Neural crest cell (in vitro differentiated cells): Measurements from ENCODE around the gene ACAT2. TPM values are rescaled to one million over a fixed set of nuclear protein-coding genes. Genes with fewer than 3 reads are reported as not detected.
"Not testable (repeated sequence)": the region's sequence is repeated elsewhere in the genome, so short reads cannot be mapped to it uniquely, and the experiment has no call there.

Source experiments
- DNase-seq: peaks from one replicate; pipeline ENCODE4 v3.0.0; 2021; ENCODE audit warnings: low read depth, mixed read lengths, low spot score
- H3K27ac Mint-ChIP-seq: one replicate; pipeline ENCODE4 v1.8.0; 2021; ENCODE audit warnings: mild to moderate bottlenecking, mixed read lengths; ENCODE audit not compliant: unreplicated experiment
- H3K27me3 Mint-ChIP-seq: 2 replicates; pipeline ENCODE4 v1.8.0; 2021; ENCODE audit warnings: low read depth, mild to moderate bottlenecking, mixed read lengths
- H3K36me3 Mint-ChIP-seq: 2 replicates; pipeline ENCODE4 v1.8.0; 2021; ENCODE audit warnings: low read depth, mild to moderate bottlenecking, mixed read lengths
- H3K4me1 Mint-ChIP-seq: 2 replicates; pipeline ENCODE4 v1.8.0; 2021; ENCODE audit warnings: mixed read lengths
- H3K4me3 Mint-ChIP-seq: one replicate; pipeline ENCODE4 v1.8.0; 2021; ENCODE audit warnings: mild to moderate bottlenecking, mixed read lengths
- H3K9me3 Mint-ChIP-seq: 2 replicates; pipeline ENCODE4 v1.8.0; 2021; ENCODE audit warnings: mixed read lengths
- total RNA-seq: library from RNA; stranded (reverse); gene quantifications from 2 replicates; pipeline ENCODE4 v1.2.1, GENCODE V29; 2021
- TF ChIP-seq, protein P1 (sequence below): fragments of 200-600 bp; sonication (generic); conservative IDR thresholded peaks from 2 replicates; pipeline ENCODE4 v1.5.0; 2021; ENCODE audit warnings: antibody characterized with exemption, mild to moderate bottlenecking

The ACAT2 gene
- total RNA-seq, 1 donor from 2014 or later: 443 TPM

DNA sequence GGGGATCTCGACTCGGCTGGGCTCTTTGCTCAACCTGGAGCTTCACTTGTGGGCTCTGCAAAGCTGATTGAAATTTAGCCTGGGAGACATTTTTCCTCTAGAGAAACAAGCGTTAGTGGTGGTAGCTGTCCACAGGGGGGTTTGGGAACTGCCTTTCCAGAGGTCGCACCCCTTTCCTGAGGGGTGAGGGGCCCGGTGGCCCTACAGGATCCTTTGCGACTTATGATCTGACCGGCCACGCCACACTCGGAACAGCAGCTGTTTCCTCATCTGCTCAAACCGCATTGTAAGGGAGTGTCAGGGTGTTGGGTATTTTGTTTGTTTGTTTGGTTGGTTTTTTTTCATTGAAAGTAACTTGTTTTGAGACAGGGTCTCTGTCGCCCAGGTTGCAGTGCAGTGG lies 59.3 kb downstream of the ACAT2 start:
- Mint-ChIP-seq H3K36me3 (no peaks in the 10 kb centered on the region), H3K27me3 (peaks cover 6% of the 10 kb centered on the region), H3K4me1 (peaks cover 15% of the 10 kb centered on the region), H3K9me3 (no peaks in the 10 kb centered on the region), H3K27ac (no peak overlapping the region), H3K4me3 (no peak overlapping the region)
- no peak for DNase-seq
- TF ChIP-seq, protein P1, sequence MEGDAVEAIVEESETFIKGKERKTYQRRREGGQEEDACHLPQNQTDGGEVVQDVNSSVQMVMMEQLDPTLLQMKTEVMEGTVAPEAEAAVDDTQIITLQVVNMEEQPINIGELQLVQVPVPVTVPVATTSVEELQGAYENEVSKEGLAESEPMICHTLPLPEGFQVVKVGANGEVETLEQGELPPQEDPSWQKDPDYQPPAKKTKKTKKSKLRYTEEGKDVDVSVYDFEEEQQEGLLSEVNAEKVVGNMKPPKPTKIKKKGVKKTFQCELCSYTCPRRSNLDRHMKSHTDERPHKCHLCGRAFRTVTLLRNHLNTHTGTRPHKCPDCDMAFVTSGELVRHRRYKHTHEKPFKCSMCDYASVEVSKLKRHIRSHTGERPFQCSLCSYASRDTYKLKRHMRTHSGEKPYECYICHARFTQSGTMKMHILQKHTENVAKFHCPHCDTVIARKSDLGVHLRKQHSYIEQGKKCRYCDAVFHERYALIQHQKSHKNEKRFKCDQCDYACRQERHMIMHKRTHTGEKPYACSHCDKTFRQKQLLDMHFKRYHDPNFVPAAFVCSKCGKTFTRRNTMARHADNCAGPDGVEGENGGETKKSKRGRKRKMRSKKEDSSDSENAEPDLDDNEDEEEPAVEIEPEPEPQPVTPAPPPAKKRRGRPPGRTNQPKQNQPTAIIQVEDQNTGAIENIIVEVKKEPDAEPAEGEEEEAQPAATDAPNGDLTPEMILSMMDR: no peak

DNA sequence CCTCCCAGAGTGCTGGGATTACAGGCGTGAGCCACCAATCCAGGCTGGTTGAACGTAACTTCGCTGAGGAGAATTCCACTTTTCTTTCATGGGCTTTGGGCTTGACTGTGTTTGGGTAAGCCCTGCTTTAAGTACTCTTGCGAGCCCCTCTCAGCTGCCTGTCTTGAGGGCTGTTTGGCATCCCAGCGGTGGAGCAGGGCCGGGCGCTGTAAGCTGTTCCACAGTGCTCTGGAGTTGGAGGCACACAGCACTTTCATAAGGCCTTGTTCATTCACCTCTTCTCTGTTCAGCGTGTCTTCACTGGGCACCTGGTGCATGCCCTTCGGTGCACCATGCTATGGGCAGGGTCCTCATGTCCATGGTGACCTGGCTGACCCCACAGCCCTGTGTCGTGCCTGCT lies 59.9 kb downstream of the ACAT2 start:
- Mint-ChIP-seq H3K27ac (no peak overlapping the region), H3K9me3 (no peaks in the 10 kb centered on the region), H3K27me3 (peaks cover 6% of the 10 kb centered on the region), H3K36me3 (no peaks in the 10 kb centered on the region), H3K4me3 (no peak overlapping the region), H3K4me1 (peaks cover 15% of the 10 kb centered on the region)
- TF ChIP-seq, protein P1: no peak
- no peak for DNase-seq

DNA sequence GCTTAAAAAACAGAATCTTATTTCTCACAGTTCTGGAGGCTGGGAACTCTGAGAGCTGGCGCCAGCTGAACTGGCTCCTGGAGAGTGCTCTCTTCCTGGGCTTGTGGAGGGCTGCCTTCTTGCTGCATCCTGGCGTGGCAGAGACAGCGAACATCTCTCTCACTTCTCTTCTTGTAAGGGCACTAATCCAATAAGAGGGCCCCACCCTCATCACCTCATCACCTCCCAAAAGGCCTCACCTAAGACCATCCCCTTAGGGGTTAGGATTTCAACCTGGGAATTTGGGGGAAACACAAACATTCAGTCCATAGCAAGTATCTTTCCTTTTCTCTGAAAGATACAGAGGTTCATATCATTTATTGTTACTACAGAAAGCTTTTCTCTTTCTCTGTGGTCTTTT lies 62.1 kb downstream of the ACAT2 start:
- H3K27me3 Mint-ChIP-seq: peaks cover 4% of the 10 kb centered on the region
- no peaks in the 10 kb centered on the region for H3K36me3 Mint-ChIP-seq
- no peak overlapping the region for H3K27ac Mint-ChIP-seq
- TF ChIP-seq, protein P1: no peak
- peaks cover 15% of the 10 kb centered on the region for H3K4me1 Mint-ChIP-seq
- no peak for DNase-seq
- no peak overlapping the region for H3K4me3 Mint-ChIP-seq
- no peaks in the 10 kb centered on the region for H3K9me3 Mint-ChIP-seq

DNA sequence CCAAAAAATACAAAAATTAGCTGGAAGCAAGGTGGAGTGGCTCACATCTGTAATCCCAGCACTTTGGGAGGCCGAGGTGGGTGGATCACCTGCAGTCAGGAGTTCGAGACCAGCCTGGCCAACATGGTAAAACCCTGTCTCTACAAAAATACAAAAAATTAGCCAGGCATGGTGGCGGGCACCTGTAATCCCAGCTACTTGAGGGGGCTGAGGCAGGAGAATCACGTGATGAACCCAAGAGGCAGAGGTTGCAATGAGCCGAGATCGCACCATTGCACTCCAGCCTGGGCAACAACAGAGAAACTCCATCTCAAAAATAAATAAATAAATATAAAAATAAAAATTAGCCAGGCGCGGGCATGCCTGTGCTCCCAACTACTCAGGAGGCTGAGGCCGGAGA lies 62.8 kb downstream of the ACAT2 start:
- H3K9me3 Mint-ChIP-seq, H3K4me3 Mint-ChIP-seq, H3K27me3 Mint-ChIP-seq, DNase-seq, H3K36me3 Mint-ChIP-seq, H3K27ac Mint-ChIP-seq: not testable (repeated sequence)
- H3K4me1 Mint-ChIP-seq: peaks cover 14% of the 10 kb centered on the region

DNA sequence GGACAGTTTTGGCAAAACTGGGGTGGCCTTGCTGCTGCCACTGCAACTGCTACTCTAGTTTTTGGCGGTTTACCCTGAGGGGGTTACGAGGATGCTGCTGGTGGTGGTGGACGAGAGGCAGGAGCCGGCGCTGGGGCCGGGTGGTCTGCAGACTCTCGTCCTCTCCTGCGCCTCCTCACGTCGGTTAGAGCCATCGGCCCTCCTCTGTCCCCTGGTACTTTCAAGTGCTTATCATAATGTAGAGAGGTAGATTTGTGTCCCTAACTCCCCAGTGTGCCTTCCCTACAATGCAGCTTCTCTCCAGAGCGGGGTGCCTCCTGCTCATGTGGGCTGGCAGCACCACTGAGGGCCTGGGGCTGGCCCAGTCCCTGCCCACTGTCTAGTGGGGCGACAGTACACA lies 64.2 kb downstream of the ACAT2 start:
- Mint-ChIP-seq H3K4me1 (peaks cover 10% of the 10 kb centered on the region), H3K27ac (no peak overlapping the region), H3K4me3 (no peak overlapping the region), H3K9me3 (no peaks in the 10 kb centered on the region), H3K36me3 (no peaks in the 10 kb centered on the region), H3K27me3 (no peaks in the 10 kb centered on the region)
- DNase-seq: no peak
- TF ChIP-seq, protein P1: no peak

DNA sequence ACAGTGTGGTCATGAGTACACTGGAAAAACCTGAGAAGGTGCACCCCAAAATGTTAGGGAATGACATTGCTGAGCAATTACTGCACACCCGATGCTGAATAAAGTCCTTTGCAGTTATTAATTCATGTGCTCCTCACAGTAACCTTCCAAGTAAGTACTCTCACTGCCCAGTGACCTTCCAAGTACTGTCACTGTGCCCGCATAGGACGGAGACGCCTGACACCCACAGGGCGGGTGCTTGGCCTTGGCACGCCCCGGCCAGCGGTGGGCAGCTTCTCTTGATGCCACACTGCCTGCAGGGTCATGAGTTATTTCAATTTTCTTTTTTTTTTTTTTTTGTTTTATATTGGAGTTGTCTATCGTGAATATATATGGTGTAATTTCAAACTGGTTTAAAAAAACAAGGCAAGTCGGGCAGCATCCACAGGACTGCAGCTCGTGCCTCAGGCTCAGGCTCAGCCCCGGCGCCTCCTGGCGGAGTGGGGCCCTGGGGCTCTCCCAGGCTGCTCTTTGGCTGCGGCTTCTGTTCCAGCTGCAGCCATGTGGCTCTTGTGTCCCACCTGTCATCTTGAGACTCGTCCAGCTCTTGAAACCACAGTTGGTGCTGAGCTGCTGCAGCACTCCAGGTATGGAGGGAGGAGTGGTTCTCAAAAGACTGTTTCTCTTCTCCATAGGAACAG lies 65.3 kb downstream of the ACAT2 start:
- Mint-ChIP-seq H3K36me3 (no peaks in the 10 kb centered on the region), H3K4me1 (peaks cover 10% of the 10 kb centered on the region), H3K27ac (no peak overlapping the region), H3K9me3 (no peaks in the 10 kb centered on the region), H3K4me3 (no peak overlapping the region), H3K27me3 (no peaks in the 10 kb centered on the region)
- TF ChIP-seq, protein P1: no peak
- DNase-seq: no peak
